Activated CD4-positive, alpha-beta T cell treated with anti-CD3 and anti-CD28 coated beads, Interleukin-2, amount 50 U/mL, for 24 hours (primary cell): ENCODE data around the gene PRKAA1.

Experiments used
- DNase-seq, 2 donors: peaks; one replicate each; pipeline ENCODE4 v3.0.0-alpha.2; 2020; ENCODE audit warnings: low read depth in 1 of 2, low spot score in 1 of 2

Gene PRKAA1

GRCh38 chr5:40798012-40798800, at the start of gene PRKAA1:
TSS of gene PRKAA1 (minus strand) at chr5:40798374. CDS start at chr5:40798189, 185 bp downstream.
- peak; percentile 67 to 76 for DNase-seq

GRCh38 chr5:40847525-40847924, 49.4 kb upstream of the PRKAA1 start:
- no peak for DNase-seq

GRCh38 chr5:40846371-40846770, 48.2 kb upstream of the PRKAA1 start:
- DNase-seq = no peak

DNA sequence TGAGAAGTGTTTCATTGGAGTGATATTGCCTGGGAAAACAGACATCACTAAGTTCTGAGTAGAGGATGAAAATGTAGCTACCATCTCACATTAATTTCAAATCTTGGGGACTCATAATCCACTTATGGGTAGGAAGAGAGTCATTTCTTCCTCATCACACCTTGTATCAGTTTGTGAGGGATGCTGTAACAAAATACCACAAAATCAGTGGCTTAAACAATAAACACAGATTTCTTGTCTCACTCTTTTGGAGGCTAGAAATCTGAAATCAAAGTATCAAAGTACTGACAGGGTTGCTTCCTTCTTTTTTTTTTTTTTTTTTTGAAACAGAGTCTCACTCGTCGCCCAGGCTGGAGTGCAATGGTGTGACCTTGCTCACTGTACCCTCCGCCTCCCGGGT, 46.4 kb upstream of the PRKAA1 start:
- no peak for DNase-seq

DNA sequence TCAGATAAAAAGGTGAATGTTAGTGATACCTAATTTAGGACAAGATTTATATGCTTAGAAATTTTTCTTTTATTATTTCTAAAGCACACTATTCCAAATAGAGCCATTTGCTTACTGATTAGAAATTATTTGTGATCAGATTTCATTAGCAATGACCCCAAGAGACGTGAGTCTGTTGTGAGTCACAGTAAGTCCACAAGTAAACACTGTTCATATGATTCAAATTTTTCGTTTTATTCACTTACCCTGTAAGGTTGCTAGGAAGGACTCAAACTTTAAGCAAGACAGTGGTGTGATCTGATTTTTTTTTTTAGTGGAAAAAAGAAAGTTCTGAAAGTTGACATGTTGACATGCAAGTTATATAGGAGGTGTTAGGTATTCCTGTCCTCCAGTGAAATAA, 44.2 kb upstream of the PRKAA1 start:
- DNase-seq = no peak

DNA sequence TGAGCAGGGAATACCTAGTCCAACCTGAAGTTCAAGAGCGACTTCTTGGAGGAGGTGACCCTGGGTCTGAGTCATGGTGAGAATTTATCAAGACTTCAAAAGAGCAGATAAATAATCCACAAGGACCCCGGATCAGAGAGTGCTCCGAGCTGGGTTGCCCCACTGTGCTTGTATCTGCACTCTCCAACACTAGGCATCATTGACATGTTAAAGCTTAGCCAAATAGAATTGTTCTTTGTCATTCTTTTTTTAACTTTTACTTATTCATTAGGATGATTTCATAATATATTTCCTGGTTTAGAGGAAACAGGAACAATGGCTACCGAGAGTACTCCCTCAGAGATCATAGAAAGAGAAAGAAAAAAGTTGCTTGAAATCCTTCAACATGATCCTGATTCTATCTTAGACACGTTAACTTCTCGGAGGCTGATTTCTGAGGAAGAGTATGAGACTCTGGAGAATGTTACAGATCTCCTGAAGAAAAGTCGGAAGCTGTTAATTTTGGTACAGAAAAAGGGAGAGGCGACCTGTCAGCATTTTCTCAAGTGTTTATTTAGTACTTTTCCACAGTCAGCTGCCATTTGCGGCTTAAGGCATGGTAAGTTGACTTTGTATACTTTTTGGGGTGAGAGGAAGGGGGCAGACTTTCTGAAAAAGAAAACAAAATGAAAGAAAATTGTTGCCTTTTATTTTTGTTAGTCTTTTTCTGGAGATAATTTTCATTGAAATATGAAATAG, 43.1 kb upstream of the PRKAA1 start, which contains the start of gene CARD6:
Gene CARD6 (plus strand): TSS at position 300 of the 738 bp plus-strand sequence. CDS start 16 bp downstream, at position 316.
- DNase-seq = no peak

DNA sequence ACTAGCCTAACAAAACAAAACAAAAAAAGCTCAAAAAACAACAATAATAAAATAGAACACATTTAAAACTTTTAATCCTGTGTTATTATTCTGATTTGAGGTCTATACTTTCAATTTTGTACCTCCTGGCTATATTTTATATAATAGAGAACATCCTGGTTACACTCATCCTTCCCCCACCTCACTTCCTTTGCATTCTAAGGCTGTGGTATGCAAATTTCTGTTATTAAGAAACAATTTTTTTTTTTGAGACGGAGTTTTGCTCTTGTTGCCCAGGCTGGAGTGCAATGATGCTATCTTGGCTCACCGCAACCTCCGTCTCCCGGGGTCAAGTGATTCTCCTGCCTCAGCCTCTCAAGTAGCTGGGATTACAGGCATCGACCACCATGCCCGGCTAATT, 39.9 kb upstream of the PRKAA1 start:
- no peak for DNase-seq

DNA sequence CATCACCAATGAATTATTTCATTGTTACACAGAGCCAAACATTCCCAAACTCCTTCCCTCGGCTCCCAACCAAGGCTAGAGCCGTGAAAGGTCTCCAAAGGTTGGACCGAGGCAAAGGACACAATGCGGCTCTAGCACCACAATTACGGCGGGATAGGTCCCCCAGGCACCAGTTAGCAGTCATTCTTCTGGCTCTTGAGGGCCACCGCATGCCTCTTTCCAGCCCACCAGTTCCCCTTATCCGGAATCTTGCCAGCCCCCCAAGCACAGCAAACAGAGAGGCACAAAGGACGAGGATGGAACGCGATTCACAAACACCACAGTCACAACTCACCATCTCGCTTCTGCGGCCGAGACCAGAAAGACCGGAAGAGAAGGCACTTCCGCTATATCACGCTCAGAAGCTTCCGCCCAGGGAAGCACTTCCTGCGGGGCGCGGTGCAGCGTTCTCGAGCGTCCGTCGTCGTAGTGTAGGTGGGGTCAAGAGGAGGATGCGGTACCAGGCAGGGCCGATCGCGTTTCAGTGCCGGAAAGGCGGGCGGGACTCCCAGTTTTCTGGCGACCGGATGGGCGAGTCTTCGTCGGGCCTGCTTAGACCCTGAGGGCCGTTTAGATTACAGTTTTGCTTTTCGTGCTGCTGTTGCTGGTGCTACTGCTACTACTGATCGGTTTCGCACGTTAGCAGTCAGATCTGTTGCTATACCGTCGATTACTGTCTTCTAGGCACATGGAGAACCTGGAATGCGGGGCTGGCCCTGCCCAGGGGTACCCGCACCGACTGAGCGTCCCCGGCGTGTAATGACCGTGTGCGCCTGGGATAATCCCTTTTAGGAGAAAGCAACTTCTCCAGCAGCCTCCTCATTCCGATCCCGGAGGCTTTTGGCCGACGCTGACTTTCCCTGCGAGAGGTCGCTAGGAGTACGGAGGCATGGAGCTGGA, 36.9 kb upstream of the PRKAA1 start, which contains the start of gene RPL37:
Gene RPL37 (minus strand): TSS at position 374 of the 939 bp plus-strand sequence. CDS start 37 bp downstream, at position 337.
- peak; percentile 76 to 91 for DNase-seq

DNA sequence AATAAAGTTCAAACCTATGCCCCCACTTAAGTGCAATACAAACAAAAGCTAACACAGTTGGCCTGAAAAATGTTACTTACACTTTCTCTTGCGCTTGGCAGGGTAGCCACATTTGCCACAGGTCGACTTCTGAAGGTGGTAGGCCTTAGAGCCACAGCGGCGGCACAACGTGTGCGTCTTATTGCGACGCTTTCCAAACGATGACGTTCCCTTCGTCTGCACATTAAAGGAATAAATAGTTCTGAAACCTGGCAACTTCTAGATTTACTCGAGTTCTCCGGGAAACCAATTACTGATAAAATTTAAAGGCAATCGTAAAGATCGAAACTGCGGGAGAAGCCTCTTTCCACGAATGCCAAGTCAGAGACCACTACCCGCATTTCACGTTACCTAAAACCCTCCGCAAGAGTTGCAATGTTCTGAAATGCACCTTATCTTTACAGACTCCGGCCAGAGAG, 36.2 kb upstream of the PRKAA1 start:
- DNase-seq = no peak

DNA sequence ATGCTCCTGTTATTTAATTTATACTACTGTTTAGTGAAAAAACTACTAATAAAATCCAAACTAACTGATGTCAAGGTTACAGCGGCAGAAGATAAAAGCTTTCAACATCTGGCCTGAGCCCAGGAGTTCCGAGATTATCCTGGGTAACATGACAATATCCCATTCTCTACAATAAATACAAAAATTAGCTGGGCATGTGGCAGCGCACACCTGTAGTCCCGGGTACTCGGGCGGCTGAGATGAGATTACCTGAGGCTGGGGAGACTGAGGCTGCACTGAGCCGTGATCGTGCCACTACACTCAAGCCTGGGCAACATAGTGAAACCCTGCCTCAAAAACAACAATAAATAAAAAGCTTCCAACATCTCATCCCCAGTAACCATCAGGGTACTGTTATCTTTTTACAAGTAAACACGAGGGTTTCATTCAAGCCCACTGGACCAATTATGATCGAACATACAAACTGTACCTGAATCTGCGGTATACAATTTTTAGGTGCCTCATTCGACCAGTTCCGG, 35.6 kb upstream of the PRKAA1 start:
- DNase-seq = no peak

GRCh38 chr5:40832345-40832744, 34.2 kb upstream of the PRKAA1 start:
- no peak for DNase-seq

DNA sequence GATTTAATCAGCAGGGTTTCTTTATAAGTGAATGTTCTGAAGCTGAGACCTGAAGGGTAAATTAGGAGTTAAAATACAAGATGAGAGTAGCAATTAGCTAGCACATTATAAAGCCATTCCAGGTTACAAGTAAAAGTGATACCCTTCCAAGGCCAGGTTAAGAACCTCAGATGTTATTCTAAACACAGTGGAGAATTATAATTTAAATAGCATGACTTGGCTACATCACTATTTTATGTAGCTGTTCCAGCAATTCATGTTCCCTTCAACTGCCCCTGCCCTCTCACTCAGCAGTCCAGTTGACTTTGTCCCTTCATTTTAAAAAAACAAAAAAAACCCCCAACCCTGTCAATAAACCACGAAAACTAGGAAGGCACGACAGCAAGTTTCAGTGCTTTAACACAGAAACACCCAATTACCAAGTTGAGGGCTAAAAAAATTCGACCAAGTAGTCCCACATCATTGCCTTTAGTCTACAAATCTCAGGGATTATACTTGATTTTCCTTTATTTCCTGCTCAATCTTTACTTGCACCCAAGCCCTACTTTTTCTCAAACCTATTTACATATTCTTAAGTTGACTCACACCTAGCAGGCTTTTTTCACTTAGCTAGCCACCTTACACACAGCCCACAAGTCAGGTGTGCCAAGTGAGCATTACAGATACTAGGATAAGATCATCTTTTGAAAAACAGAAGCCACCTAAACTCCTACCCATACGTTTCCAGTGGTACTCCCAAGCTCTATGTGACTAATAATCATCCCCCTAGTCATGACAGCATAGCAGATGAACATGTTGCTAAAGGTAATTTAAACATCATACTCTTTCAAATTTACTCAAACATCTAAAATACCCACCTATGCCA, 33.4 kb upstream of the PRKAA1 start:
- DNase-seq = no peak

DNA sequence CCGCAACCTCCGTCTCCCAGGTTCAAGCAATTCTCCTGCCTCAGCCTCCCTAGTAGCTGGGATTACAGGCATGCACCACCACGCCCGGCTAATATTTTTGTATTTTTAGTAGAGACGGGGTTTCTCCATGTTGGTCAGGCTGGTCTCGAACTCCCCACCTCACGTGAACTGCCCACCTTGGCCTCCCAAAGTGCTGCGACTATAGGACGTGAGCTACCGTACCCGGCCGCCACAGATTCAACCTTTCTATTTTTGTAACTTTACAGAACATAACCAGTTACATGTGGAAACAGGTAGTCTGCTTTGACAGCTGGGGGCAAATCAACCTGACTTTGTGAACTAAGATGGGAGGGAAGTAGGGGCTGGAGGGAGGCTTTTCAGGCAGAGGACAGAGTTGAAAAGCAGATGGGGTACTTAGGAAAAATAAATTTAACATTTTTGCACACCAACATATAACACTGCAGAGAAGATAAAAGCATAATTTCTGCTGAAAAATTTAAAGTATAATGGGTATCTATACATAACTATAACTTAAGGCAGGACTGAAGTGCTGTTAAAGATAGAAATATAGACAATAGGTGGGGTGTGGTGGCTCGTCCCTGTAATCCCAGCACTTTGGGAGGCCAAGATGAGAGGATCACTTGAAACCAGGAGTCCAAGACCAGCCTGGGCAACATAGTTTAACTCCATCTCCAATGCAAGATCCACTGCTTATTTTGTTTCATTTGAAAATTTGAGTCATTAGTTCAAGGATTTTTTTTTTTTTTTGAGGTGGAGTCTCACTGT, 31.8 kb upstream of the PRKAA1 start:
- no peak for DNase-seq

- no peak for DNase-seq
These were observed 30.8 kb upstream of the PRKAA1 start for GRCh38 chr5:40828690-40829661.

GRCh38 chr5:40828021-40828631, 30.0 kb upstream of the PRKAA1 start:
- no peak for DNase-seq

DNA sequence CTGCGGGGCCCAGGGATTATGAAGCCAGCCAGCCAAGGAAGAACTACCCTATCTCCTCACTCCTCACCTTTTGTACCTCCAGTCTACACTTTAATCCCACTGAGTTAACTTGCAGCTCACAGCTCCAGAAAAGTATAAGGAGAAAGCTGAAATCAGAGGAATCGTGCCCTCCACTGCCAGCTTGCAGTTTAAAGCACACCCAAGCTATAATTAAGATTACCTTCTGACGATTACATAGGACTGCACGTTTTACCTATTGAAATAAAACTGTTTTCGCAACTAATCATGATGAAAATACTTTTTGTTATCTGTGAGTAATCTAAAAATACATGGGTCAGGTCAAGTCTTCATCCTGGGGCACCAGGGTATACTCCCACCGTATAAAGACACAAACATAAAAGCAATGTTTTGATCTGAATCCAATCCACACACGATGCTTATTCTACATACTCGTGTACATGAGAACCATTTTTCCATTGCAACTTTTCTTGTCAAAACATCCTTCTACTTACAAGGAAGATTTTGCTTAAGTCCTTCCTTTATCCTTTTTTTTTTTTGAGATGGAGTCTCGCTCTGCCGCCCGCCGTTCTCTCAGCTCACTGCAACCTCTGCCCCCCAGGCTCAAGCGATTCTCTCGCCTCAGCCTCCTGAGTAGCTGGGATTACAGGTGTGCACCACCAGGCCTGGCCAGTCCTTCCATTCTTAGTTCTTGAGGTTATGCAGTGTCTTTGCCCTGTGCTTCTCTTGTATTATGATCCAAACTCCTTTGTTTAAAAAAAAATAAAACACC, 29.2 kb upstream of the PRKAA1 start:
- DNase-seq = no peak
